Measurements from ENCODE around the gene CYS1.

DNA sequence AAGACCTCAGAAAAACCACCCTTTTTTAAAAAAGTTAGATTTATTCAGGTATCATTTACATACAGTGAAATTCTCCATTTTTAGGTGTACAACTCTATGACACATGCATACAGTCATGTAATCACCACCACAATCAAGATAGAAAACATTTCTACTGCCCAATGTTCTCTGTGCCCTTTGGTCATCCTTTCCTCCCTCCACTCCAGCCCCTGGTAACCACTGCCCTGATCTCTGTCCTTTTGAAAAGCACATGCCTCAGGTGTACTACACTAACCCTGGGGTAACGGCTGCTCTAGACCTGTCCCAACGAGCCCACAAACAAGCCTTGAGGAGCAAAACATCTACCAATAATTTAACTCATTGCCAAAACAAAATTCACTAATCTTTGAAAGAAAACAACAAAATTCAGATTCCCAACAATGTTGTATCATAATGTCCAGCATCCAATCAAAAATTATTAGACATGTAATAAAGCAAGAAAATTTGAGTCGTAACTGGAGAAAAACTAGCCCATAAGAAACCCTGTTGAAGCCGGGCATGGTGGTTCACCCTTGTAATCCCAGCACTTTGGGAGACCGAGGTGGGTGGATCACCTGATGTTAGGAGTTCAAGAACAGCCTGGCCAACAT is 62.8 kb downstream of the CYS1 start:
- TF ChIP-seq POLR2A (IDR thresholded peaks at IDR 0.05; ENCODE audit: extremely low read depth, insufficient read length) (no peak), MYC (IDR thresholded peaks at IDR 0.05; ENCODE audit: low read depth, low read length) (no peak)

Measured in NB4 (cell line).